ENCODE data around the gene SLC8B1. TPM values are rescaled to one million over a fixed set of nuclear protein-coding genes. Genes with fewer than 3 reads are reported as not detected.

SLC8B1 gene
- total and polyA plus RNA-seq, 9 donors = 36.9 to 117 (median 76.2) TPM

GRCh38 chr12:113340061-113340460 lies 5.2 kb upstream of the SLC8B1 start:
- TF ChIP-seq CTCF (IDR thresholded peaks at IDR 0.05) = no peak
- no peak for TF ChIP-seq EP300 (IDR thresholded peaks at IDR 0.05)
- TF ChIP-seq POLR2A (IDR thresholded peaks at IDR 0.05) = no peak
- no peaks in the 10 kb centered on the region for H3K27me3 ChIP-seq
- H3K27ac ChIP-seq = no peak overlapping the region
- no peaks in the 10 kb centered on the region for H3K9me3 ChIP-seq
- H3K4me1 ChIP-seq (ENCODE audit: insufficient read depth) = no peaks in the 10 kb centered on the region
- DNase-seq = no peak
- WGBS, 3 donors = 65 to 76% (median 68%) methylated on average over 3 of the region's 3 CpGs
- H3K4me3 ChIP-seq = no peak overlapping the region
- H3K36me3 ChIP-seq = no peaks in the 10 kb centered on the region
- intact Hi-C loops (cut with DNase I) = no loop called here

- Histone ChIP-seq H3K4me1 (ENCODE audit: insufficient read depth) (no peaks in the 10 kb centered on the region), H3K27ac (no peak overlapping the region), H3K27me3 (no peaks in the 10 kb centered on the region), H3K4me3 (no peak overlapping the region), H3K9me3 (no peaks in the 10 kb centered on the region), H3K36me3 (no peaks in the 10 kb centered on the region)
- TF ChIP-seq POLR2A (IDR thresholded peaks at IDR 0.05) = no peak
- no peak for TF ChIP-seq CTCF (IDR thresholded peaks at IDR 0.05)
- no peak for TF ChIP-seq EP300 (IDR thresholded peaks at IDR 0.05)
- DNase-seq = no peak
- intact Hi-C loops (cut with DNase I) = loop anchor here in 2 of 4 donors (10.0 kb wide), 1 partner anchor 145 kb away; no protein-coding TSS in a partner anchor
- 93 to 94% (median 94%) methylated on average over 5 of the region's 5 CpGs for WGBS, 3 donors
Observed at GRCh38 chr12:113339540-113339939, 4.6 kb upstream of the SLC8B1 start.

GRCh38 chr12:113333877-113334785 lies 778 bp downstream of the SLC8B1 start:
- 2 to 11% (median 5%) methylated on average over 27 of the region's 27 CpGs for WGBS, 3 donors
- DNase-seq = peak in 2 of 5 donors; percentile 47 to 60
- no peaks in the 10 kb centered on the region for H3K9me3 ChIP-seq
- no peaks in the 10 kb centered on the region for H3K27me3 ChIP-seq
- peaks cover 3% of the 10 kb centered on the region for H3K4me1 ChIP-seq (ENCODE audit: insufficient read depth)
- intact Hi-C loops (cut with DNase I) = loop anchor here in 2 of 4 donors (10.0 kb wide), 1 partner anchor 139 kb away; no protein-coding TSS in a partner anchor
- H3K4me3 ChIP-seq = peak overlapping the region; percentile 56
- peak overlapping the region; percentile 3 to 50 for H3K27ac ChIP-seq
- TF ChIP-seq POLR2A (IDR thresholded peaks at IDR 0.05) (no peak), EP300 (IDR thresholded peaks at IDR 0.05) (no peak), CTCF (IDR thresholded peaks at IDR 0.05) (no peak)
- no peaks in the 10 kb centered on the region for H3K36me3 ChIP-seq

GRCh38 chr12:113333418-113333750 lies 1.5 kb downstream of the SLC8B1 start:
- DNase-seq = no peak
- TF ChIP-seq CTCF (IDR thresholded peaks at IDR 0.05) = no peak
- Histone ChIP-seq H3K4me1 (ENCODE audit: insufficient read depth) (peaks cover 4% of the 10 kb centered on the region), H3K4me3 (peak overlapping the region; percentile 56), H3K27me3 (no peaks in the 10 kb centered on the region), H3K27ac (peak overlapping the region in 1 of 2 donors; percentile 50), H3K9me3 (no peaks in the 10 kb centered on the region), H3K36me3 (no peaks in the 10 kb centered on the region)
- intact Hi-C loops (cut with DNase I) = loop anchor here in 2 of 4 donors (10.0 kb wide), 1 partner anchor 139 kb away; no protein-coding TSS in a partner anchor
- 37 to 58% (median 40%) methylated on average over 5 of the region's 5 CpGs for WGBS, 3 donors
